ENCODE data around the gene PCDHA10.
"Not testable (repeated sequence)": the region's sequence is repeated elsewhere in the genome, so short reads cannot be mapped to it uniquely, and the experiment has no call there.

The PCDHA10 gene, protein sequence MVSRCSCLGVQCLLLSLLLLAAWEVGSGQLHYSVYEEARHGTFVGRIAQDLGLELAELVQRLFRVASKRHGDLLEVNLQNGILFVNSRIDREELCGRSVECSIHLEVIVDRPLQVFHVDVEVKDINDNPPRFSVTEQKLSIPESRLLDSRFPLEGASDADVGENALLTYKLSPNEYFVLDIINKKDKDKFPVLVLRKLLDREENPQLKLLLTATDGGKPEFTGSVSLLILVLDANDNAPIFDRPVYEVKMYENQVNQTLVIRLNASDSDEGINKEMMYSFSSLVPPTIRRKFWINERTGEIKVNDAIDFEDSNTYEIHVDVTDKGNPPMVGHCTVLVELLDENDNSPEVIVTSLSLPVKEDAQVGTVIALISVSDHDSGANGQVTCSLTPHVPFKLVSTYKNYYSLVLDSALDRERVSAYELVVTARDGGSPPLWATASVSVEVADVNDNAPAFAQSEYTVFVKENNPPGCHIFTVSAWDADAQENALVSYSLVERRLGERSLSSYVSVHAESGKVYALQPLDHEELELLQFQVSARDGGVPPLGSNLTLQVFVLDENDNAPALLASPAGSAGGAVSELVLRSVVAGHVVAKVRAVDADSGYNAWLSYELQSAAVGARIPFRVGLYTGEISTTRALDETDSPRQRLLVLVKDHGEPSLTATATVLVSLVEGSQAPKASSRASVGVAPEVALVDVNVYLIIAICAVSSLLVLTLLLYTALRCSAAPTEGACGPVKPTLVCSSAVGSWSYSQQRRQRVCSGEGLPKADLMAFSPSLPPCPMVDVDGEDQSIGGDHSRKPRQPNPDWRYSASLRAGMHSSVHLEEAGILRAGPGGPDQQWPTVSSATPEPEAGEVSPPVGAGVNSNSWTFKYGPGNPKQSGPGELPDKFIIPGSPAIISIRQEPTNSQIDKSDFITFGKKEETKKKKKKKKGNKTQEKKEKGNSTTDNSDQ

DNA sequence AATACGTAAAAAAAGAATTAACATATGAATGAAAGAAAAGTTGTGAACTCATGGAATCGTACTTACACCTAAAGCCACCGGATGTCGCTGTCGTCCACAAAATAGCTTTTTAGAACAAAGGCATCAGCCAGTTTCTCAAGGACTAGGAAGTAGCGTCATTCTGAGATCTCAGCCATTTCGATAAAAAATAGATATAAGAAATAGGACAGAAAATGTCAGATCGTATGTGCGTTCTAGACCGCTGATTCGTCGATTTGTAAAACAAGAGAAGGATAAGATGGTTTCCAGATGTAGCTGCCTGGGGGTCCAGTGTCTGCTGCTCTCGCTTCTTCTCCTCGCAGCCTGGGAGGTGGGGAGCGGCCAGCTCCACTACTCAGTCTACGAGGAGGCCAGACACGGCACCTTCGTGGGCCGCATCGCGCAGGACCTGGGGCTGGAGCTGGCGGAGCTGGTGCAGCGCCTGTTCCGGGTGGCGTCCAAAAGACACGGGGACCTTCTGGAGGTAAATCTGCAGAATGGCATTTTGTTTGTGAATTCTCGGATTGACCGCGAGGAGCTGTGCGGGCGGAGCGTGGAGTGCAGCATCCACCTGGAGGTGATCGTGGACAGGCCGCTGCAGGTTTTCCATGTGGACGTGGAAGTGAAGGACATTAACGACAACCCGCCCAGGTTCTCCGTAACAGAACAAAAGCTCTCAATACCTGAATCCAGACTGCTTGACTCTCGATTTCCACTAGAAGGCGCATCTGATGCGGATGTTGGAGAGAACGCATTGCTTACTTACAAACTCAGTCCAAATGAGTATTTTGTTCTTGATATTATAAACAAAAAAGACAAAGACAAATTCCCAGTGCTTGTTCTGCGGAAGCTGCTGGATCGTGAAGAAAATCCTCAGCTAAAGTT lies at the start of gene PCDHA10:
PCDHA10 (plus strand) TSS at position 126 of the 903 bp plus-strand sequence; CDS start at position 278, 152 bp downstream.
- no peak for DNase-seq

DNA sequence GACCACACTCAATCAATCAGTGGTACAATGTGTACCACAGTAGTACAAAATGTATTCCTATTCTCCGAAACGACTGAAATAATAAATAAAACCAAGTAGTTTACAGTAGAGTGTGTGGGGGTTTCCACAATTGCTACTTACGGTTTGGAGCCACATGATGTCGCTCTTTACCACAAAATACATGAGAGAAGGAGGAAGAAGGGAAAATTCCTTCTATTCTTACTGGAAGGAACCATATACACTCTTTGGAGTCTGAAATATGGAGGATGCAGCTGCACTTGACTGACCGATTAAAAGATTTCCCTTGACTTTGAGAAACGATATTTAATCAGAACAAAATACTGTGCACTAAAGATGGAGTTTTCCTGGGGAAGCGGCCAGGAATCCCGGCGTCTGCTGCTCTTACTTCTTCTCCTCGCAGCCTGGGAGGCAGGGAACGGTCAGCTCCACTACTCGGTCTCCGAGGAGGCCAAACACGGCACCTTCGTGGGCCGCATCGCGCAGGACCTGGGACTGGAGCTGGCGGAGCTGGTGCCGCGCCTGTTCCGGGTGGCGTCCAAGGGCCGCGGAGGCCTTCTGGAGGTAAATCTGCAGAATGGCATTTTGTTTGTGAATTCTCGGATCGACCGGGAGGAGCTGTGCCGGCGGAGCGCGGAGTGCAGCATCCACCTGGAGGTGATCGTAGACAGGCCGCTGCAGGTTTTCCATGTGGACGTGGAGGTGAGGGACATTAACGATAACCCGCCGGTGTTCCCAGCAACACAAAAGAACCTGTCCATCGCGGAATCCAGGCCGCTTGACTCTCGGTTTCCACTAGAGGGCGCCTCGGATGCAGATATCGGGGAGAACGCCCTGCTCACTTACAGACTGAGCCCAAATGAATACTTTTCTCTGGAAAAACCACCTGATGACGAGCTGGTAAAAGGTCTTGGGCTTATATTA lies 48.6 kb upstream of the PCDHA10 start, which contains the start of gene PCDHA4:
PCDHA4 (plus strand) TSS at position 235 of the 942 bp plus-strand sequence.
- no peak for DNase-seq

DNA sequence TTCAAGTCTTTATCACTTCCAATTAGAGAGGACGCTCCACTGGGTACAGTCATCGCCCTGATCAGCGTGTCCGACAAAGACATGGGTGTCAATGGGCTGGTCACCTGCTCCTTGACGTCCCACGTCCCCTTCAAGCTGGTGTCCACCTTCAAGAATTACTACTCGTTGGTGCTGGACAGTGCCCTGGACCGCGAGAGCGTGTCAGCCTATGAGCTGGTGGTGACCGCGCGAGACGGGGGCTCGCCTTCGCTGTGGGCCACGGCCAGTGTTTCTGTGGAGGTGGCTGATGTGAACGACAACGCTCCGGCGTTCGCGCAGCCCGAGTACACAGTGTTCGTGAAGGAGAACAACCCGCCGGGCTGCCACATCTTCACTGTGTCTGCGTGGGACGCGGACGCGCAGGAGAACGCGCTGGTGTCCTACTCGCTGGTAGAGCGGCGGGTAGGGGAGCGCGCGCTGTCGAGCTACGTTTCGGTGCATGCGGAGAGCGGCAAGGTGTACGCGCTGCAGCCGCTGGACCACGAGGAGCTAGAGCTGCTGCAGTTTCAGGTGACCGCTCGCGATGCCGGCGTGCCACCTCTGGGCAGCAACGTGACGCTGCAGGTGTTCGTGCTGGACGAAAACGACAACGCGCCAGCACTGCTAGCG lies 47.3 kb upstream of the PCDHA10 start:
- DNase-seq, result not testable (repeated sequence)

DNA sequence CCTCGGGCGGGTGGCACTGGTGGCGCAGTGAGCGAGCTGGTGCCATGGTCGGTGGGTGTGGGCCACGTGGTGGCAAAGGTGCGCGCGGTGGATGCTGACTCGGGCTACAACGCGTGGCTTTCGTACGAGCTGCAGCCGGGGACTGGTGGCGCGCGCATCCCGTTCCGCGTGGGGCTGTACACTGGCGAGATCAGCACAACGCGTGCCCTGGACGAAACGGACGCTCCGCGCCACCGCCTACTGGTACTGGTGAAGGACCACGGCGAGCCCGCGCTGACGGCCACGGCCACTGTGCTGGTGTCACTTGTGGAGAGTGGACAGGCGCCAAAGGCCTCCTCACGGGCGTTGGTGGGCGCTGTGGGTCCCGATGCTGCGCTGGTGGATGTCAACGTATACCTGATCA lies 46.8 kb upstream of the PCDHA10 start:
- DNase-seq, result no peak

DNA sequence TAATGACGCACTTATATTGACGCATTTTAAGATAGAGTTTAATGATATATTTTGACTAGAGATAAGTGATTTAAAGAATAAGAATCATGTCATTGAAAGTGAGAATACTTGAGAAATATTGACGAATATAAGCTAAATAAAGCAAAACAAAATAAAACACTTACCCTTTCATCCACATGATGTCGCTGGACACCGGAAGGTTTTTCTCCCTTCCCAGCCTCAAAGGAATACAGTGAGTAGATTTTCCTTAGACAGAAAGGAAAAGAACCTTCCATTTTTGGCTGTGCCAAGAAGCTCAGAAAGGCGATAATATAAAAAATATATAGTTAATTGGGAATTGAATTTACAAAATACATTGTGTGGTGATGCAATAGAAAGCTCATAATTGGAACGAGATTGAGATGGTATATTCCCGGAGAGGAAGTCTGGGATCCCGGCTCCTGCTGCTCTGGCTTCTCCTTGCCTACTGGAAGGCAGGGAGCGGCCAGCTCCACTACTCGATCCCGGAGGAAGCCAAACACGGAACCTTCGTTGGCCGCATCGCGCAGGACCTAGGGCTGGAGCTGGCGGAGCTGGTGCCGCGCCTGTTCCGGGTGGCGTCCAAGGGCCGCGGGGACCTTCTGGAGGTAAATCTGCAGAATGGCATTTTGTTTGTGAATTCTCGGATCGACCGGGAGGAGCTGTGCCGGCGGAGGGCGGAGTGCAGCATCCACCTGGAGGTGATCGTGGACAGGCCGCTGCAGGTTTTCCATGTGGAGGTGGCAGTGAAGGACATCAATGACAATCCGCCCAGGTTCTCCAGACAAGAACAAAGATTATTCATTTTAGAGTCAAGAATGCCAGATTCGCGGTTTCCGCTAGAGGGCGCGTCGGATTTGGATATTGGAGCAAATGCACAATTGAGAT lies 34.1 kb upstream of the PCDHA10 start, which contains the start of gene PCDHA5:
PCDHA5 (plus strand) TSS at position 239 of the 906 bp plus-strand sequence.
- DNase-seq, result no peak

DNA sequence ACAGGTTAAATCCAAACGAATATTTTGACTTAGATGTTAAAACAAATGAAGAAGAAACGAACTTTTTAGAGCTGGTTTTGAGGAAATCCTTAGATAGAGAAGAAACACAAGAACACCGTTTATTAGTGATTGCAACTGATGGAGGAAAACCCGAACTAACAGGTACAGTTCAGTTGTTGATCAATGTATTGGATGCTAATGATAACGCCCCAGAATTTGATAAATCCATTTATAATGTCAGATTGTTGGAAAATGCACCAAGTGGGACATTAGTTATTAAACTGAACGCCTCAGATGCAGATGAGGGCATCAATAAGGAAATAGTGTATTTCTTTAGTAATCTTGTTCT lies 33.4 kb upstream of the PCDHA10 start:
- DNase-seq, result no peak

DNA sequence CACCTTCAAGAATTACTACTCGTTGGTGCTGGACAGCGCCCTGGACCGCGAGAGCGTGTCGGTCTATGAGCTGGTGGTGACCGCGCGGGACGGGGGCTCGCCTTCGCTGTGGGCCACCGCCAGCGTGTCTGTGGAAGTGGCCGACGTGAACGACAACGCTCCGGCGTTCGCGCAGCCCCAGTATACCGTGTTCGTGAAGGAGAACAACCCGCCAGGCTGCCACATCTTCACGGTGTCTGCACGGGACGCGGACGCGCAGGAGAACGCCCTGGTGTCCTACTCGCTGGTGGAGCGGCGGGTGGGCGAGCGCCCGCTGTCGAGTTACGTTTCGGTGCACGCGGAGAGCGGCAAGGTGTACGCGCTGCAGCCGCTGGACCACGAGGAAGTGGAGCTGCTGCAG lies 32.7 kb upstream of the PCDHA10 start:
- not testable (repeated sequence) for DNase-seq

DNA sequence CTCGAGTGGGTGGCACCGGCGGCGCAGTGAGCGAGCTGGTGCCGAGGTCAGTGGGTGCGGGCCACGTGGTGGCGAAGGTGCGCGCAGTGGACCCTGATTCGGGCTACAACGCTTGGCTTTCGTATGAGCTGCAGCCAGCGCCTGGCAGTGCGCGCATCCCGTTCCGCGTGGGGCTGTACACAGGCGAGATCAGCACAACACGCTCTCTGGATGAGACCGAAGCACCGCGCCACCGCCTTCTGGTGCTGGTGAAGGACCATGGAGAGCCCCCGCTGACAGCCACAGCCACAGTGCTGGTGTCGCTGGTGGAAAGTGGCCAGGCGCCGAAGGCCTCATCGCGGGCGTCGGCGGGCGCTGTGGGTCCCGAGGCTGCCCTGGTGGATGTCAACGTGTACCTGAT lies 32.2 kb upstream of the PCDHA10 start:
- no peak for DNase-seq

DNA sequence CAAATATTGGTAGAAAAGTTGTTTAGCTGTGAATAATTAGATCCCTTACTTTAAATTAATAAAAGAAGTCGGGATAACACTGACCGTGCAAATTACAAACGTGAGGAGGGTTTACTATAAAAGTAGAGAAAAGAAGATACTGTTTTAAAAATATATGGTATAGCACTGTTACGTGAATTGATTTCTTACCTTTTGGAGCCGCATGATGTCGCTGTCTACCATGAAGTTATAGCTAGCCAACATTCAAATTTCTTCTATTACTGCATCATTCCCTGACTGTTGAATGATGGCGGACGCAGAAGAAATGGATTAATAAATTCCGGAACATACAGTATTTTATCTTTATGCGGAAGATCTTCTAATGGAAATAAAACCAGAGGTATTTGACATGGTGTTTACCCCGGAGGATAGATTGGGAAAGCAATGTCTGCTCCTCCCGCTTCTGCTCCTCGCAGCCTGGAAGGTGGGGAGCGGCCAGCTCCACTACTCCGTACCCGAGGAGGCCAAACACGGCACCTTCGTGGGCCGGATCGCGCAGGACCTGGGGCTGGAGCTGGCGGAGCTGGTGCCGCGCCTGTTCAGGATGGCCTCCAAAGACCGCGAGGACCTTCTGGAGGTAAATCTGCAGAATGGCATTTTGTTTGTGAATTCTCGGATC lies 27.9 kb upstream of the PCDHA10 start, which contains the start of gene PCDHA6:
PCDHA6 (plus strand) TSS at position 257 of the 658 bp plus-strand sequence; CDS start at position 389, 132 bp downstream.
- no peak for DNase-seq

DNA sequence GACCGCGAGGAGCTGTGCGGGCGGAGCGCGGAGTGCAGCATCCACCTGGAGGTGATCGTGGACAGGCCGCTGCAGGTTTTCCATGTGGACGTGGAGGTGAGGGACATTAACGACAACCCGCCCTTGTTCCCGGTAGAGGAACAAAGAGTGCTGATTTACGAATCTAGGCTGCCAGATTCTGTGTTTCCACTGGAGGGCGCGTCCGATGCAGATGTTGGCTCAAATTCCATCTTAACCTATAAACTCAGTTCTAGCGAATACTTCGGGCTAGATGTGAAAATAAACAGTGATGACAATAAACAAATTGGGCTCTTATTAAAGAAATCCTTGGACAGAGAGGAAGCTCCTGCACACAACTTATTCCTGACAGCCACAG lies 27.3 kb upstream of the PCDHA10 start:
- no peak for DNase-seq

DNA sequence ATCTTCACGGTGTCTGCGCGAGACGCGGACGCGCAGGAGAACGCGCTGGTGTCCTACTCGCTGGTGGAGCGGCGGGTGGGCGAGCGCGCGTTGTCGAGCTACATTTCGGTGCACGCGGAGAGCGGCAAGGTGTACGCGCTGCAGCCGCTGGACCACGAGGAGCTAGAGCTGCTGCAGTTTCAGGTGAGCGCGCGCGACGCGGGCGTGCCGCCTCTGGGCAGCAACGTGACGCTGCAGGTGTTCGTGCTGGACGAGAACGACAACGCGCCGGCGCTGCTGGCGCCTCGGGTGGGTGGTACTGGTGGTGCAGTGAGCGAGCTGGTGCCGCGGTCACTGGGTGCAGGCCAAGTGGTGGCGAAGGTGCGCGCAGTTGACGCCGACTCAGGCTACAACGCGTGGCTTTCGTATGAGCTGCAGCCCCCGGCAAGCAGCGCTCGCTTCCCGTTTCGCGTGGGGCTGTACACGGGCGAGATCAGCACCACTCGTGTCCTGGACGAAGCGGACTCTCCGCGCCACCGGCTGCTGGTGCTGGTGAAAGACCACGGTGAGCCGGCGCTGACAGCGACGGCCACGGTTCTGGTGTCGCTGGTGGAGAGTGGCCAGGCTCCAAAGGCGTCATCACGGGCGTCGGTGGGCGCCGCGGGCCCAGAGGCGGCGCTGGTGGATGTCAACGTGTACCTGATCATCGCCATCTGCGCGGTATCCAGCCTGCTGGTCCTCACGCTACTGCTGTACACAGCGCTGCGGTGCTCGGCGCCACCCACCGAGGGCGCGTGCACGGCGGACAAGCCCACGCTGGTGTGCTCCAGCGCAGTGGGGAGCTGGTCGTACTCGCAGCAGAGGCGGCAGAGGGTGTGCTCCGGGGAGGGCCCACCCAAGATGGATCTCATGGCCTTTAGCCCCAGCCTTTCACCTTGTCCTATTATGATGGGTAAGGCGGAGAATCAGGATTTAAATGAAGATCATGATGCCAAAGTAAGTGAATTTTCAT lies 25.9 kb upstream of the PCDHA10 start:
- DNase-seq, result not testable (repeated sequence)

DNA sequence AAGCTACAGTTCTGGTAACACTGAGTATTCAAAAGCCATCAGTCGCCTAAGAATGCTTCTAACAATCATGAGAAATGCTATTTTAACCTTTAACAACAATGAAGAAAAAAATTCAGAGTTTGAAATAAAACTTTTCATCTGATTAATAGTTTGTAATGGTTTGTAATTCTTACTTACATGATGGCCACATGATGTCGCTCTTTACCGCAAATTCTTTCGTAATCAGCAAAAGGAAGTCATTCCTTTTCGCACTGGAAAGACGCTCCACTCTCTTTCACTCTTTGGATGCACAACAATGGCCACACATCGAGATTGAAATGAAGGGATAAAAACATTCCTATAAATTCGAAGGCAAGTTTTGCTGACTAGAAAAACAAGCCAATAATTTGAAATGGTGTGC lies 21.7 kb upstream of the PCDHA10 start, which contains the start of gene PCDHA7:
PCDHA7 (plus strand) TSS at position 277 of the 400 bp plus-strand sequence; CDS start at position 392, 115 bp downstream.
- DNase-seq, result no peak

DNA sequence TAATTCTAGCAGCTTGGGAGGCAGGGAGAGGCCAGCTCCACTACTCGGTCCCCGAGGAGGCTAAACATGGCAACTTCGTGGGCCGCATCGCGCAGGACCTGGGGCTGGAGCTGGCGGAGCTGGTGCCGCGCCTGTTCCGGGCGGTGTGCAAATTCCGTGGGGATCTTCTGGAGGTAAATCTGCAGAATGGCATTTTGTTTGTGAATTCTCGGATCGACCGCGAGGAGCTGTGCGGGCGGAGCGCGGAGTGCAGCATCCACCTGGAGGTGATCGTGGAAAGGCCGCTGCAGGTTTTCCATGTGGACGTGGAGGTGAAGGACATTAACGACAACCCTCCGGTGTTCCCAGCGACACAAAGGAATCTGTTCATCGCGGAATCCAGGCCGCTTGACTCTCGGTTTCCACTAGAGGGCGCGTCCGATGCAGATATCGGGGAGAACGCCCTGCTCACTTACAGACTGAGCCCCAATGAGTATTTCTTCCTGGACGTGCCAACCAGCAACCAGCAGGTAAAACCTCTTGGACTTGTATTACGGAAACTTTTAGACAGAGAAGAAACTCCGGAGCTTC lies 21.2 kb upstream of the PCDHA10 start:
- not testable (repeated sequence) for DNase-seq

DNA sequence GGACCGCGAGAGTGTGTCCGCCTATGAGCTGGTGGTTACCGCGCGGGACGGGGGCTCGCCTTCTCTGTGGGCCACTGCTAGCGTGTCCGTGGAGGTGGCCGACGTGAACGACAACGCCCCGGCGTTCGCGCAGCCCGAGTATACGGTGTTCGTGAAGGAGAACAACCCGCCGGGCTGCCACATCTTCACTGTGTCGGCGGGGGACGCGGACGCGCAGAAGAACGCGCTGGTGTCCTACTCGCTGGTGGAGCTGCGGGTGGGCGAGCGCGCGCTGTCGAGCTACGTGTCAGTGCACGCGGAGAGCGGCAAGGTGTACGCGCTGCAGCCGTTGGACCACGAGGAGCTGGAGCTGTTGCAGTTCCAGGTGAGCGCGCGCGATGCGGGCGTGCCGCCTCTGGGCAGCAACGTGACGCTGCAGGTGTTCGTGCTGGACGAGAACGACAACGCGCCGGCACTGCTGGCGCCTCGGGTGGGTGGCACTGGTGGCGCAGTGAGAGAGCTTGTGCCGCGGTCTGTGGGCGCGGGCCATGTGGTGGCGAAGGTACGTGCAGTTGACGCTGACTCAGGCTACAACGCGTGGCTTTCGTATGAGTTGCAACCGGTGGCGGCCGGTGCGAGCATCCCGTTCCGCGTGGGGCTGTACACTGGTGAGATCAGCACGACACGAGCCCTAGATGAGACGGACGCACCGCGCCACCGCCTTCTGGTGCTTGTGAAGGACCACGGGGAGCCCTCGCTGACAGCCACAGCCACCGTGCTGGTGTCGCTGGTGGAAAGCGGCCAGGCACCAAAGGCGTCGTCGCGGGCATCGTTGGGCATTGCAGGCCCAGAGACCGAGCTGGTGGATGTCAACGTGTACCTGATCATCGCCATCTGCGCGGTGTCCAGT lies 19.8 kb upstream of the PCDHA10 start:
- DNase-seq, result no peak

DNA sequence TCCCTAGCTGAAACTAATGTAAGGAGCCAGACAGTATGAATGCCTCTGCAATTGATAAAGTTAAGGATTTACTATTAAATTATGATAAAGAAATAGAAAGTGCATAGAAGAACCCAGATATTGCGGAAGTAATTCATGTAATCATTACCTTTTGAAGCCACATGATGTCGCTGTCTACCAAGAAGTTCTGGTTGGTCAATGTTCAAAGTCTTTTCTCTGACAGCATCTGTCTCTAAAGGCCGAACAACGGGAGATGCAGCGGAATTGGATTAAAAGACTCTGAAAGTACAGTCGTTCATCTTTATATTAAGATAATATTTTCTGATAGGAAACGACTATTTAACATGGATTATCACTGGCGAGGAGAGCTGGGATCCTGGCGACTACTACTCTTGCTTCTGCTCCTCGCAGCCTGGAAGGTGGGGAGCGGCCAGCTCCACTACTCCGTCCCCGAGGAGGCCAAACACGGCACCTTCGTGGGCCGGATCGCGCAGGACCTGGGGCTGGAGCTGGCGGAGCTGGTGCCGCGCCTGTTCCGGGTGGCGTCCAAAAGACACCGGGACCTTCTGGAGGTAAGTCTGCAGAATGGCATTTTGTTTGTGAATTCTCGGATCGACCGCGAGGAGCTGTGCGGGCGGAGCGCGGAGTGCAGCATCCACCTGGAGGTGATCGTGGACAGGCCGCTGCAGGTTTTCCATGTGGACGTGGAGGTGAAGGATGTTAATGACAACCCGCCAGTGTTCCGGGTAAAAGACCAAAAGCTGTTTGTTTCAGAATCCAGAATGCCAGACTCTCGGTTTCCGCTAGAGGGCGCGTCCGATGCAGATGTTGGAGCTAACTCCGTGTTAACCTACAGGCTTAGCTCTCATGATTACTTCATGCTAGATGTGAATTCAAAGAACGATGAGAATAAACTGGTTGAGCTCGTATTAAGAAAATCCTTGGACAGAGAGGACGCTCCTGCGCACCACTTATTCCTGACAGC lies 14.4 kb upstream of the PCDHA10 start, which contains the start of gene PCDHA8:
PCDHA8 (plus strand) TSS at position 210 of the 985 bp plus-strand sequence; CDS start at position 345, 135 bp downstream.
- no peak for DNase-seq
